ENCODE data around the gene CERK. TPM values are rescaled to one million over a fixed set of nuclear protein-coding genes. Genes with fewer than 3 reads are reported as not detected.
A peak's percentile ranks its signal among the peaks of the same experiment; 100 is the strongest.

The CERK gene
- total RNA-seq, 2 experiments from 2014 or later: 38.4 to 41.8 TPM

DNA sequence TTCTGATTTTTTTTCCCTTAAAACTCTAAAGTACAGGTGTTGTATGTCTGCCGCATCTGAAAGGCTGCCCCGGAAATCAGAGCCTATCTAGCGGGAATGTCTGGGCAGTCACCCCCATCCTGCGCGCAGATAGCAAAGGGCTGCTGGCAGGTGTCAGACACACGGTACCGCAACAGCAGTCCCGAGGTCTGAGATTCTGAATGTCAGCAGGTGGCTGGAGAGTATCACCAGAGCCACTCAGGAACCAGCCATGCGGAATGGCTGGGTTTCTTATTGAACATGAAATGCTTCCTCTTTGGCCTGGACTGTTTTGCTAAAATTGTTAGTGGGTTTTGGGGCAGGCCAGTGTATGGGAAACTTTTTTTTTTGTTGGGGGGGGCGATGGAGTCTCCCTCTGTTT lies 53.3 kb downstream of the CERK start:
- TF ChIP-seq, protein P1, sequence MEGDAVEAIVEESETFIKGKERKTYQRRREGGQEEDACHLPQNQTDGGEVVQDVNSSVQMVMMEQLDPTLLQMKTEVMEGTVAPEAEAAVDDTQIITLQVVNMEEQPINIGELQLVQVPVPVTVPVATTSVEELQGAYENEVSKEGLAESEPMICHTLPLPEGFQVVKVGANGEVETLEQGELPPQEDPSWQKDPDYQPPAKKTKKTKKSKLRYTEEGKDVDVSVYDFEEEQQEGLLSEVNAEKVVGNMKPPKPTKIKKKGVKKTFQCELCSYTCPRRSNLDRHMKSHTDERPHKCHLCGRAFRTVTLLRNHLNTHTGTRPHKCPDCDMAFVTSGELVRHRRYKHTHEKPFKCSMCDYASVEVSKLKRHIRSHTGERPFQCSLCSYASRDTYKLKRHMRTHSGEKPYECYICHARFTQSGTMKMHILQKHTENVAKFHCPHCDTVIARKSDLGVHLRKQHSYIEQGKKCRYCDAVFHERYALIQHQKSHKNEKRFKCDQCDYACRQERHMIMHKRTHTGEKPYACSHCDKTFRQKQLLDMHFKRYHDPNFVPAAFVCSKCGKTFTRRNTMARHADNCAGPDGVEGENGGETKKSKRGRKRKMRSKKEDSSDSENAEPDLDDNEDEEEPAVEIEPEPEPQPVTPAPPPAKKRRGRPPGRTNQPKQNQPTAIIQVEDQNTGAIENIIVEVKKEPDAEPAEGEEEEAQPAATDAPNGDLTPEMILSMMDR (IDR thresholded peaks at IDR 0.05): no peak
- Mint-ChIP-seq H3K36me3 (ENCODE audit: low read depth) (peaks cover 14% of the 10 kb centered on the region), H3K9me3 (no peaks in the 10 kb centered on the region), H3K4me1 (ENCODE audit: low read depth) (peaks cover 22% of the 10 kb centered on the region), H3K27ac (no peak overlapping the region), H3K4me3 (no peak overlapping the region), H3K27me3 (no peaks in the 10 kb centered on the region)
- DNase-seq (no peak), ATAC-seq (no peak)
- intact Hi-C loops (cut with micrococcal nuclease): no loop called here
- CTCF ChIA-PET: no interaction called here
- POLR2A ChIA-PET: interaction anchor here (0.6 kb wide), 1 partner anchor 315 kb away, joined by 3 read pairs; no protein-coding TSS in a partner anchor

DNA sequence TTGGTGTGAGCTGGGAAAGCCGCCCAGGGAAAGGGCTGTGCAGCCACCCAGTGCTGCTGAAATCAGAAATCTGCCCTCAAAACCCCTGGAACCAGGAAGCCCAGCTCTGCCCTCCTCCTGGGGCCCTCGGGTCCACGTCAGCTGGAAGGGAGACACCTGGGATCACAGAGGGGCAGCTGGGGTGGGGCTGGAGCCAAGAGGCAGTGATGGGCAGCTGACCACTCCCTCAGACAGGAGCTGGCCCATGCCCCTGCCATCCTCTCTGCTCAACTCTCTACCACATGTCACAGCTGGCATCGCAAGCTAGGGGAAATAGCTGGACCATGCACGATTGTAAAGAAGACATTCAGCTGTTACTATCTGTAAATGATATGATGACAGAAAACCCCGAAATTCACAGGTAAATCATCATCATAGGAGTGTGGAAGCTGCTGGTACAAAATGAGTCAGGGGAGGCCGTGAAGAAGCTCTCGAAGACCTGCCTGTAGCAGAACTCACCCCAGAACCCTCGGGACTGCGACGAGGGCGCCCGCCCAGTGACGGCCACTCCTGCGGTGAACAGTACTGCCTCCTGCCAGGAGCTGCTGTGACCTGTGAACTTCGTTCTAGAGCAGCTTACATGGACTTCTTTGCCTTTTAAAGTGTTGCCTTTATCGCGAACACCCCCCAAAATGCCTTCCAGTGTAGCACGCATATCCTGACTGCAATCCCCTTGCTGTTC lies 55.9 kb downstream of the CERK start:
- Mint-ChIP-seq H3K9me3 (no peaks in the 10 kb centered on the region), H3K27me3 (no peaks in the 10 kb centered on the region), H3K4me3 (no peak overlapping the region), H3K4me1 (ENCODE audit: low read depth) (peaks cover 27% of the 10 kb centered on the region), H3K36me3 (ENCODE audit: low read depth) (peaks cover 11% of the 10 kb centered on the region), H3K27ac (no peak overlapping the region)
- ATAC-seq: no peak
- ChIA-PET POLR2A (interaction anchor here (0.5 to 1.0 kb wide), 4 partner anchors 8 to 1925 kb away, joined by 3 to 4 read pairs (median 3); no protein-coding TSS in a partner anchor), CTCF (interaction anchor here (0.9 to 2.7 kb wide), 5 partner anchors 10 to 119 kb away, joined by 3 to 12 read pairs (median 5); no protein-coding TSS in a partner anchor)
- intact Hi-C loops (cut with micrococcal nuclease): no loop called here
- TF ChIP-seq, protein P1 (IDR thresholded peaks at IDR 0.05): no peak
- no peak for DNase-seq

DNA sequence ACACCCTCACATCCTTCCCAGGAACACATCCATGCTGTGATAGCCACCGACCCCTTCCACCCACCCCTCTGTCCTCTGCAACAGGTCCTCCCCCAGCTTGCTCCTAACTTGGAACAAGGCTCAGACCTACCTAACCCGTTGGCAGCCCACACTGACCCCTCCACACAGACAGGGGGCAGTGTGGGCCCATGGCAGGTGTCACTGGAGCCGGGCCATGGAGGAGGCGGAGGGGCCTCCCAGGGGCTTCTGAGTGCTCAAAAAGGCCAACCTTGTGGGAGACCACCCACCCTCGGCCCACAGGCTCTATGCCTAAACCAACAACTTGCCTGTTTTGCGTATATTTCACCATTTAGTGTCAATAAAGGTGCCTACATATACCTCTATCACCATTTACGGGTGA lies 57.0 kb downstream of the CERK start:
- intact Hi-C loops (cut with micrococcal nuclease): no loop called here
- no peak overlapping the region for H3K27ac Mint-ChIP-seq
- TF ChIP-seq, protein P1 (IDR thresholded peaks at IDR 0.05): peak; percentile 59
- ATAC-seq (peak; percentile 71), DNase-seq (peak; percentile 44)
- no peaks in the 10 kb centered on the region for H3K9me3 Mint-ChIP-seq
- peaks cover 8% of the 10 kb centered on the region for H3K36me3 Mint-ChIP-seq (ENCODE audit: low read depth)
- H3K27me3 Mint-ChIP-seq: no peaks in the 10 kb centered on the region
- ChIA-PET POLR2A (no interaction called here), CTCF (interaction anchor here (1.2 to 2.7 kb wide), 5 partner anchors 9 to 118 kb away, joined by 3 to 12 read pairs (median 5); no protein-coding TSS in a partner anchor)
- no peak overlapping the region for H3K4me3 Mint-ChIP-seq
- H3K4me1 Mint-ChIP-seq (ENCODE audit: low read depth): peaks cover 27% of the 10 kb centered on the region

DNA sequence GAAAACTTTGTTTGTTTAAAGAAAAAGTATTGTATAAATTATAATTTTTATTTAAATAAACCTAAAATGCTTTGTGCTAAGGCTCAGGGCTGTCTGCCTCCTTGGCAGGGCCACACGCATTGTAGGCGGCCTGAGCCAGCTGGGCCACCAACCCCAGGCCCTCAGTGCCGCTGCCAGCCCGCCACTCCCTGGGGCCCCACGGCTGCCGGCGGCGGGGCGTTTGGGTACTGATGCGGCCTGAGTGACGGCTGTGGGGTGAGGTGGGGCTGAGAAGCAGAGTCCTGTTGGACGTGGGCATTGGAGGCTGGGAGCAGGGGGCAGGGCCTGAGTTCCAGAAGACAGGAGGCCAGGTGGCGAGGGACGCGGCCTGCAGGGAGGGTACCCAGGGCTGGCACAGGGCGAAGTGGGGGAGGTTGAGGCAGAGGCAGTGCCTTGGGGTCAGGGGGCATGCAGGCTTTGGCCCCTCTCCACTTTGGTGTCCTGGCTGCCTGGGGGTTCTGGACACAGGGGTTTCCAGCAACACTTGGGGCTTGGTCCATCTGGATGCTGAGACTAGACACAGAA lies 58.3 kb downstream of the CERK start:
- Mint-ChIP-seq H3K4me1 (ENCODE audit: low read depth) (peaks cover 30% of the 10 kb centered on the region), H3K9me3 (no peaks in the 10 kb centered on the region), H3K27ac (no peak overlapping the region), H3K27me3 (no peaks in the 10 kb centered on the region), H3K4me3 (no peak overlapping the region), H3K36me3 (ENCODE audit: low read depth) (peaks cover 8% of the 10 kb centered on the region)
- ChIA-PET CTCF (interaction anchor here (2.7 kb wide), 1 partner anchor 116 kb away, joined by 12 read pairs; no protein-coding TSS in a partner anchor), POLR2A (no interaction called here)
- intact Hi-C loops (cut with micrococcal nuclease): loop anchor here (10.0 kb wide), 1 partner anchor 95 kb away; no protein-coding TSS in a partner anchor
- ATAC-seq (no peak), DNase-seq (no peak)
- TF ChIP-seq, protein P1 (IDR thresholded peaks at IDR 0.05): no peak
